GM13976 (cell line): Measurements from ENCODE around the gene MAML2.

Source experiments
- DNase-seq: peaks from one replicate; pipeline ENCODE4 v3.0.0; 2012; ENCODE audit warnings: low spot score
- in situ Hi-C: fragments of 300-500 bp; cut with MboI; formaldehyde crosslinking; loops from one replicate; pipeline ENCODE4 v1.12.0; 2022; ENCODE audit warnings: low sequenced_read_pairs, mixed read lengths, inconsistent platforms; ENCODE audit not compliant: unreplicated experiment
- TF ChIP-seq, protein P1 (sequence below): IDR thresholded peaks from 2 replicates; pipeline ENCODE4 v1.5.1; 2012; ENCODE audit warnings: borderline replicate concordance, mild to moderate bottlenecking; ENCODE audit not compliant: insufficient read depth; ENCODE audit errors: extremely low read depth, missing control alignments, control extremely low read depth

Gene MAML2

DNA sequence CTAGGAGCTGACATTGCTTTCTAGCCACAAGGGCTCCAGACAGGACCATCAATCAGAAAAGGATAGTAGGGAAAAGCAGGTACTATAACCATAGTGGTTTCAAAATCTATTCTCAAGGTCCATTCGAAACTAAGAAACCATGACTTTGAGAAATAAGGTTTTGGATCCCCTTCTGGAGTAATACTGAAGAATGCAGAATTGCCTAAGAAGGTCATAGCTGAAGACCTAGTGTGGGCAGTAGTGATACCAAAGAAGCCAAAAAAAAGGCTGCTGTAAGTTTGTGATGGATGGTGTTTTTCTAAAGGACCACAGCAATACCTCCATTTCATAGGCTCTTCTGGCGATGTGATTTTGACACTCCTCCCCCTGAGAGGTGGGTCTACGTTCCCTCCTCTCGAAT is 163.1 kb downstream of the MAML2 start:
- TF ChIP-seq, protein P1, sequence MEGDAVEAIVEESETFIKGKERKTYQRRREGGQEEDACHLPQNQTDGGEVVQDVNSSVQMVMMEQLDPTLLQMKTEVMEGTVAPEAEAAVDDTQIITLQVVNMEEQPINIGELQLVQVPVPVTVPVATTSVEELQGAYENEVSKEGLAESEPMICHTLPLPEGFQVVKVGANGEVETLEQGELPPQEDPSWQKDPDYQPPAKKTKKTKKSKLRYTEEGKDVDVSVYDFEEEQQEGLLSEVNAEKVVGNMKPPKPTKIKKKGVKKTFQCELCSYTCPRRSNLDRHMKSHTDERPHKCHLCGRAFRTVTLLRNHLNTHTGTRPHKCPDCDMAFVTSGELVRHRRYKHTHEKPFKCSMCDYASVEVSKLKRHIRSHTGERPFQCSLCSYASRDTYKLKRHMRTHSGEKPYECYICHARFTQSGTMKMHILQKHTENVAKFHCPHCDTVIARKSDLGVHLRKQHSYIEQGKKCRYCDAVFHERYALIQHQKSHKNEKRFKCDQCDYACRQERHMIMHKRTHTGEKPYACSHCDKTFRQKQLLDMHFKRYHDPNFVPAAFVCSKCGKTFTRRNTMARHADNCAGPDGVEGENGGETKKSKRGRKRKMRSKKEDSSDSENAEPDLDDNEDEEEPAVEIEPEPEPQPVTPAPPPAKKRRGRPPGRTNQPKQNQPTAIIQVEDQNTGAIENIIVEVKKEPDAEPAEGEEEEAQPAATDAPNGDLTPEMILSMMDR, result no peak
- DNase-seq, result no peak
- in situ Hi-C loops, result no loop called here

DNA sequence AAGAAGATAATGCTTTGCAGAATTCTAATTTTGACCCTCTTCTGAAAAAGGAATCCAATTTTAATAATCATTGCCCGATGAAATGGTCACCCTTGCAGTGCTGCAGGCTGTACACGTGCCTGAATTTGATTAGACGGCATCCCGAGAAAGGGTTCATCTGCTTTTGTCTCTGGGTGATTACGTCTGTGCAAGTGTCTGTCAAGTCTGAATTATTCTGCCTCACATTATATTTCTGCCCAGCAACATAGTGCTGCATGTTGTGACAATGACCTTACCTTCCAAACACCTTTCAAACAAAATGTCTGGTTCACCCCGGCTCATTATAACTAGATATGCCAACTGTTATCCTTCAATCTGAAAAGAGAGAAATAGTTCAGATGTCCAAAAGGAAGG is 164.1 kb downstream of the MAML2 start:
- DNase-seq, result no peak
- in situ Hi-C loops, result no loop called here
- TF ChIP-seq, protein P1, result no peak

DNA sequence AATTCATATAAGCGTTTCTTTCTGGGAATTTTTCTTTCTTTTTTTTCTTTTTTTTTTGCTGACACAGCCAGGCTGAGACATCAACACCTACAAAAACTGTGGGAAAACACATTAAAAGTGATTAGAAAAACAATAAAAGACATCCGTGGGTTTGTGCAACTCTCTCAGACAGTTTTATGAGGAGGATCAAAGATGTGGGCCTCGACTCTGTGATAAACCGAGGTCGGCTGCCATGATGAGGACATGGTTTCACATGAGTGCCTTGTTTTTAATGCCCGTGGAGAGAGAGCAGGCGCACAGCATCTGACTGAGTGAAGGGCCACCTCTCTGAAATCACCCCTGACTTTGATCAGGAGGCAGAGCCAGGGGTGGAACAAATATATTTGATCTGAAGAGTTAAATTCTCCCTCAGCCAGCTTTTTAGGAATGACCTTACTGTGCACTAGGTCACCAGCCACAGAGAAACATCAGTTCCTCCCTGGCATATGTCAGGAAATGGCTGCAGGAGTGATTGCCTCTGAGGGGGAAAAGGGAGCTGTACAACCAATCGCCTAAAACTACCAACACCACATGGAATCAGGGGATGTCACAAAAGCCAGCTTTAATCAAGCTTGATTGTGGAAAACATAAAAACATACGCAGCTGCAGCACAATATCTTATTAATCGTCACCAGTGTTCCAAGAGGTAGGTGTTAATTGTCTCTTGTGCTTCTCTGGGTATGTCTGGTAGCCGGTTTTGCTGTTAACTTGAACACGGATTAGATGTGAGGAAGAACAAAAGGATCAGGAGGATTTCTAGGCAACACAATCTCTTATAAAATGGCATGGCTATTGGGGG is 164.7 kb downstream of the MAML2 start:
- in situ Hi-C loops, result no loop called here
- TF ChIP-seq, protein P1, result no peak

DNA sequence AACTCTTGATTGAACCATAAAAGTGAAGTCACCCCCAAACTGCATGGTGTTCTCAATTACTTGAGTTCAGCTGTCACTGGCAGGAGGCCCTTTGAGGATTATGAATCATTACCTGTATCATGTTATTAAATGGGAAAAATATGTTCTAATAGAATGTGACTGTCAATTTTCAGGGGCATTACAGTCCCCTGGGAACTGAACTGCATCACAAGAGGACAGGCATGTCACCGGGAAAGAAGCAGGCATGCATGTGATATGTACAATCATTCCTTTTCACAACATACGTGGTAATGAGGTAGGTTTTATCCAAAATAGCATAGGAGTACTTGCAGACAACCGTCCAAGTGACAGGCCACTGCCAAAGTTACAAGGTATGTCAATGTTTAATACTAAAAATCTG is 165.8 kb downstream of the MAML2 start:
- DNase-seq, result no peak
- TF ChIP-seq, protein P1, result no peak
- in situ Hi-C loops, result no loop called here

More for the DNA sequence above, 164.7 kb downstream of the MAML2 start:
- DNase-seq, result no peak

DNA sequence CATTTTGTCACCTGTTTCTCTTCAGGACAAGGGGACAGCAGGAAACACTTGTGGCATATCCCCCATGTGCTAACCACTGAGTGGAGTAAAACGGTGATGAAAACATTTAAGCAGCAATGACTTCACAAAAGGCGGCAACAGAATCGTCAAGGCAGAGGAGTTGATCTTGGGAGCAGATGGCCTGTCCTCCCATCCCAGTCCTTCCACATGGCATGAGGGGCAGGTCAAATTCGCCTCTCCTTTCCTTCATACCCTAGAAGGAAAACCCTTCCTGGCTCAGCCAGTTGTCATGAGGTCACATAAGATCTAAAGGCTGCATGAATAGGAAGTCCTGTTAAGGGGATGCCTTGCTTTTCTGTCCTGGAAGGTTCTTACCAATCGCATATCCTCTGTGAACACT is 169.1 kb downstream of the MAML2 start:
- TF ChIP-seq, protein P1, result no peak
- in situ Hi-C loops, result no loop called here
- no peak for DNase-seq

DNA sequence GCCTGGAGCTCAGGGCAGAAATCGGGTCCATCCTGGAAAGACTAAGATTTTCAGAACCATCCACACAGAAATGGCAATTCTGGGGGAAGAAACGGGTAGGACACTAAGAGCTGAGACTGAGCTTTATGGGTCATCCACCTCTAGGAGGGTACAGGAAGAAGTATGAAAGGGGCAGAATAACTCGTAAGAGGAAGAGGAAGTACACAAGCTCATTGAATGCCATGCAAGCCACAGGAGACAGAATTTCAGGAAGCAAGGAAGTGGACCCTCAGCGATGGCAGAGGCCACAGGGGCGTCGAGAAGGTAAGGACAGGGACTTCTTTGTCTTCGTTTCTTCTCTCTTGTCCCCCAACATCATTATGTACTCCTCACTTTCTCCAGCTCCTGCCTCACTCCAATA is 169.6 kb downstream of the MAML2 start:
- in situ Hi-C loops, result no loop called here
- TF ChIP-seq, protein P1, result no peak
- DNase-seq, result no peak
